K562 (cell line): ENCODE results near the gene WWOX. TPM values are rescaled to one million over a fixed set of nuclear protein-coding genes. Genes with fewer than 3 reads are reported as not detected.

Source experiments
- ATAC-seq: fragments of 200-7000 bp; cut with Tn5 transposase; 3 replicates; pipeline ENCODE4 v1.9.1; 2020; ENCODE audit warnings: moderate library complexity
- BruUV-seq: library from RNA; stranded (reverse); fragments of 400-500 nt; replicated peaks from 2 replicates; lab custom pipeline; 2021; lab: Mats Ljungman, UMichigan
- CTCF ChIA-PET: fragments of 300-600 bp; formaldehyde crosslinking; extraction: SDS; loops from one replicate; lab custom pipeline; 2021; ENCODE audit warnings: low intra/inter-chr PET ratio; lab: Yijun Ruan, JAX
- POLR2A ChIA-PET: fragments of 300-600, 350-650 bp; sonication (Branson Sonifier 250); formaldehyde crosslinking; extraction: SDS; loops from one replicate; lab custom pipeline; 2021; ENCODE audit warnings: antibody characterized with exemption, inconsistent platforms; lab: Yijun Ruan, JAX
- DNase-seq, 4 experiments: peaks; one replicate each; pipeline versions ENCODE4 v3.0.0 to v3.0.0-alpha.2; 2011 to 2018; ENCODE audit warnings: low spot score in 3 of 4, mixed read lengths in 3 of 4; ENCODE audit errors: extremely low read depth in 1 of 4
- FAIRE-seq: peaks from 2 replicates; lab custom pipeline; 2011; peaks lifted over from hg19 to GRCh38; lab: Jason Lieb, UNC
- H2AFZ ChIP-seq: 2 replicates; pipeline ENCODE4 v1.6.0; 2011; ENCODE audit warnings: low read depth, low read length, control low read depth, inconsistent platforms
- H3K27ac ChIP-seq: fragments of 200-600 bp; 3 replicates; pipeline ENCODE4 v1.8.0; 2011; ENCODE audit warnings: low read depth, mild to moderate bottlenecking, control low read depth, inconsistent platforms, low read length, moderate library complexity, mixed read lengths; ENCODE audit errors: extremely low read depth
- H3K27me3 ChIP-seq, 2 experiments: fragments of 300-600 bp in 1 of 2; 2 replicates in 1 of 2; 3 replicates in 1 of 2; pipeline versions ENCODE4 v1.6.0 to v1.8.0; 2011; ENCODE audit warnings: inconsistent platforms in 2 of 2, low read length in 2 of 2, mild to moderate bottlenecking in 1 of 2, mixed read lengths in 1 of 2, moderate library complexity in 1 of 2; ENCODE audit not compliant: control insufficient read depth in 2 of 2, insufficient read depth in 2 of 2
- H3K36me3 ChIP-seq: fragments of 300-600 bp; 3 replicates; pipeline ENCODE4 v1.8.0; 2011; ENCODE audit warnings: mild to moderate bottlenecking, low read length, inconsistent platforms; ENCODE audit not compliant: control insufficient read depth, insufficient read depth
- H3K4me1 ChIP-seq, 2 experiments: fragments of 200-600 bp in 1 of 2; replicated peaks in 1 of 2; 2 replicates in 1 of 2; 3 replicates in 1 of 2; pipeline versions ENCODE4 v1.5.1 to v1.8.0; 2011; ENCODE audit warnings: inconsistent platforms in 2 of 2, low read length in 2 of 2, mild to moderate bottlenecking in 1 of 2, mixed read lengths in 1 of 2, moderate library complexity in 1 of 2; ENCODE audit not compliant: control insufficient read depth in 2 of 2, insufficient read depth in 2 of 2
- H3K4me2 ChIP-seq: 2 replicates; pipeline ENCODE4 v1.6.1; 2011; ENCODE audit warnings: low read length, control low read depth, inconsistent platforms, mixed read lengths; ENCODE audit not compliant: insufficient read depth
- H3K4me3 ChIP-seq: fragments of 200-600 bp; sonication (generic), shearing (Covaris generic); 2 replicates; pipeline ENCODE4 v1.5.1; 2016; ENCODE audit warnings: control low read depth, inconsistent platforms
- H3K79me2 ChIP-seq: fragments of 200-600 bp; 3 replicates; pipeline ENCODE4 v1.8.0; 2011; ENCODE audit warnings: low read length, inconsistent platforms; ENCODE audit not compliant: control insufficient read depth, insufficient read depth
- H3K9ac ChIP-seq, 2 experiments: 2 replicates each; pipeline versions ENCODE4 v1.6.0 to v1.6.1; 2011; ENCODE audit warnings: low read depth in 2 of 2, low read length in 2 of 2, control low read depth in 1 of 2, inconsistent platforms in 1 of 2, mild to moderate bottlenecking in 1 of 2, mixed read lengths in 1 of 2; ENCODE audit not compliant: insufficient read depth in 1 of 2
- H3K9me1 ChIP-seq: one replicate; pipeline ENCODE4 v1.6.0; 2011; ENCODE audit warnings: inconsistent platforms, mild to moderate bottlenecking, low read length, moderate library complexity; ENCODE audit not compliant: control insufficient read depth, insufficient read depth
- H3K9me3 ChIP-seq: replicated peaks from 2 replicates; pipeline ENCODE4 v1.5.1; 2011; ENCODE audit warnings: low read depth, low read length, inconsistent platforms; ENCODE audit not compliant: control insufficient read depth, insufficient read depth
- H4K20me1 ChIP-seq: replicated peaks from 2 replicates; pipeline ENCODE4 v1.6.1; 2011; ENCODE audit warnings: low read length, inconsistent platforms, mixed read lengths; ENCODE audit not compliant: control insufficient read depth, insufficient read depth
- FOXM1 ChIP-seq, 2 experiments: fragments of 450-650 bp in 1 of 2; sonication (generic) in 1 of 2; formaldehyde crosslinking in 1 of 2; IDR thresholded peaks; 2 replicates each; pipeline versions ENCODE4 v1.6.1 to v1.9.0; 2017 to 2022; ENCODE audit warnings: low read depth in 2 of 2, mild to moderate bottlenecking in 2 of 2, missing genetic modification reagents in 1 of 2, moderate library complexity in 1 of 2
- JUN ChIP-seq, 2 experiments: sonication (generic) in 1 of 2; formaldehyde crosslinking in 1 of 2; IDR thresholded peaks; 2 replicates each; pipeline versions ENCODE4 v1.6.1 to v1.8.0; 2012 to 2022; ENCODE audit warnings: borderline replicate concordance in 2 of 2, mild to moderate bottlenecking in 2 of 2, improper control_type of control experiment in 1 of 2, low read depth in 1 of 2, low read length in 1 of 2, missing genetic modification reagents in 1 of 2
- KLF13 ChIP-seq: fragments of 450-650 bp; IDR thresholded peaks from 2 replicates; pipeline ENCODE4 v1.6.1; 2016; ENCODE audit warnings: missing genetic modification characterization, low read depth, mild to moderate bottlenecking, missing compliant biosample characterization, moderate library complexity, borderline replicate concordance
- RBBP5 ChIP-seq: fragments of 200-600 bp; sonication (generic); IDR thresholded peaks from 2 replicates; pipeline ENCODE4 v1.6.1; 2012; ENCODE audit warnings: borderline replicate concordance, mild to moderate bottlenecking, low read length, control low read depth, inconsistent platforms; ENCODE audit not compliant: insufficient read depth, poor library complexity, severe bottlenecking
- SMARCE1 ChIP-seq: fragments of 450-650 bp; IDR thresholded peaks from 2 replicates; pipeline ENCODE4 v1.7.1; 2016; ENCODE audit warnings: mild to moderate bottlenecking
- WGBS: fragments of 100-300 bp; shearing (Covaris generic); methylation state at CpG from one replicate; pipeline ENCODE4 v1.1.6; 2016; ENCODE audit warnings: low coverage, mixed read lengths; ENCODE audit not compliant: insufficient coverage; ENCODE audit errors: missing lambda C conversion rate; 5-methylcytosine and 5-hydroxymethylcytosine counted together
- in situ Hi-C: fragments of 300-500 bp; cut with MboI; formaldehyde crosslinking; loops from 4 replicates; pipeline ENCODE4 v1.15.0; 2018; ENCODE audit warnings: inconsistent platforms, mixed read lengths
- intact Hi-C: fragments of 100-400 bp; cut with micrococcal nuclease; formaldehyde crosslinking; loops from 2 replicates; pipeline ENCODE4 v1.14.2; 2022
- polyA plus RNA-seq, 8 experiments: library from polyadenylated mRNA; depleted of rRNA in 4 of 8; stranded (reverse) in 5 of 8; unstranded in 3 of 8; fragments of >200 nt; fragmentation: Nextera tagmentation in 2 of 8; fragmentation: Illumina TruSeq in 1 of 8; extraction: Ambion mirVana in 2 of 8; extraction: Trizol in 1 of 8; gene quantifications; 2 replicates each; pipeline versions ENCODE4 v1.2.1 to v1.2.3, GENCODE V29; 2011 to 2014; ENCODE audit warnings: inconsistent platforms in 1 of 8, missing spikeins in 1 of 8
- total RNA-seq, 7 experiments: library from RNA; depleted of rRNA in 6 of 7; stranded (reverse); fragments of >200 nt in 6 of 7; fragmentation: Illumina TruSeq in 2 of 7; extraction: Trizol in 2 of 7; gene quantifications; 2 replicates each; pipeline versions ENCODE4 v1.2.1 to v1.2.3, GENCODE V29; 2011 to 2021; ENCODE audit warnings: low replicate concordance in 1 of 7
- TF ChIP-seq, protein P1 (sequence below): sonication (generic); formaldehyde crosslinking; IDR thresholded peaks from 2 replicates; pipeline ENCODE4 v1.9.0; 2022; ENCODE audit warnings: mild to moderate bottlenecking, missing genetic modification reagents
- TF ChIP-seq, protein P2 (sequence below): IDR thresholded peaks from 2 replicates; pipeline ENCODE4 v1.6.1; 2016; ENCODE audit warnings: missing genetic modification characterization, missing compliant biosample characterization

The WWOX gene
- total and polyA plus RNA-seq, 9 of the 15 experiments (the other 6 are each of a cell fraction or from before 2014, with no cell fraction given) = 1.6 to 22.7 (median 8.1) TPM

DNA sequence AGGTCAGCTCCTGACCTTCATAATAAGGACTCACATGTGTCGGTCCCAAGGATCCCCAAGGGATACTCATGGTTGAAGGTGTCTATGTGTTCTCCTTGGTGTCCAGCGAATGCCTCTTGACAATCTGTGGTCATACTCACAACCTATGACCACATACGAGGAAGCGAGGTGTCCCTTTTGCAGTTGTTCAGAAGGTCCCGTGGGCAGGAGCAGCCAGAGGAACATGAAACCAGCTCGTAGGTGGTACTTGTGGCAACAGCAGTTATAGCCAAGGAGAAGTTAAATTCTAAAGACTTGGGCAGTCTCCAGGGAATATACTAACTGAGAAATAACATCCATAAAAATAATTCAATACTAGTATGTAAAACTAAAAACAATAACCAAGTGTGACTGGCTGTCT is 685.3 kb downstream of the WWOX start (continued):
- no peak for TF ChIP-seq FOXM1 (IDR thresholded peaks at IDR 0.05; ENCODE audit: low read depth)
- no peak for TF ChIP-seq FOXM1 (CRISPR knock-in tag; IDR thresholded peaks at IDR 0.05; ENCODE audit: low read depth)
- no peak for TF ChIP-seq JUN (IDR thresholded peaks at IDR 0.05; ENCODE audit: borderline replicate concordance, low read depth, low read length)
- TF ChIP-seq JUN (CRISPR knock-in tag; IDR thresholded peaks at IDR 0.05; ENCODE audit: borderline replicate concordance) = no peak
- no peak for TF ChIP-seq KLF13
- TF ChIP-seq, all 486 proteins: peak for 0

DNA sequence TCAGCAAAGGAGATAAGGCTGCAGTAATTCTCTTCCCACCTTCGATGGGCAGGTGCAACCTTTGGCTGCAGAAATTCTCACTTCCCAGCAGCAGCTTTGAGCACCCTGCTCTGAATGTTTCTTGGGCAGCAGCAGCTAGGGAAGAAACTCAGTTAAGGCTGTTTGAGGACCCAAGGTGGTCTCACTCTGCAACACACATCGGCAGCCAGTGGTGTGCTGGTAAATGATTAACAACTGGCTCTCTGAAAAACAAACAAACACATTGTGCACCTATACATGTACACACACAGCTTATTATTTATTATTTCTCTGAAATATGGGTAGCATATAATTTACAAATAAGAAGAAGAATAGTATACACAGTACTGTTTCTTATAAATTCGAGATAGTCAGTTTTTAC is 685.8 kb downstream of the WWOX start:
- Histone ChIP-seq H3K9me3 (no peaks in the 10 kb centered on the region), H3K4me3 (no peak overlapping the region), H3K4me1 (no peaks in the 10 kb centered on the region), H2AFZ (no peak overlapping the region), H3K36me3 (no peaks in the 10 kb centered on the region), H3K27ac (no peak overlapping the region), H3K9ac (no peak overlapping the region), H3K79me2 (no peaks in the 10 kb centered on the region), H3K27me3 (peaks cover 0 to 8% of the 10 kb centered on the region in 2 experiments; a peak in 2 of 5 replicates), H4K20me1 (no peaks in the 10 kb centered on the region), H3K4me2 (no peak overlapping the region), H3K9me1 (no peaks in the 10 kb centered on the region)
- intact Hi-C loops (no loop called here), in situ Hi-C loops (no loop called here)
- BruUV-seq = no TSS peak
- FAIRE-seq = no peak
- ChIA-PET CTCF (no interaction called here), POLR2A (no interaction called here)
- TF ChIP-seq SMARCE1 (no peak), RBBP5 (no peak)
- TF ChIP-seq, protein P1, sequence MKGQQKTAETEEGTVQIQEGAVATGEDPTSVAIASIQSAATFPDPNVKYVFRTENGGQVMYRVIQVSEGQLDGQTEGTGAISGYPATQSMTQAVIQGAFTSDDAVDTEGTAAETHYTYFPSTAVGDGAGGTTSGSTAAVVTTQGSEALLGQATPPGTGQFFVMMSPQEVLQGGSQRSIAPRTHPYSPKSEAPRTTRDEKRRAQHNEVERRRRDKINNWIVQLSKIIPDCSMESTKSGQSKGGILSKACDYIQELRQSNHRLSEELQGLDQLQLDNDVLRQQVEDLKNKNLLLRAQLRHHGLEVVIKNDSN (CRISPR knock-in tag) = no peak
- TF ChIP-seq, protein P2, sequence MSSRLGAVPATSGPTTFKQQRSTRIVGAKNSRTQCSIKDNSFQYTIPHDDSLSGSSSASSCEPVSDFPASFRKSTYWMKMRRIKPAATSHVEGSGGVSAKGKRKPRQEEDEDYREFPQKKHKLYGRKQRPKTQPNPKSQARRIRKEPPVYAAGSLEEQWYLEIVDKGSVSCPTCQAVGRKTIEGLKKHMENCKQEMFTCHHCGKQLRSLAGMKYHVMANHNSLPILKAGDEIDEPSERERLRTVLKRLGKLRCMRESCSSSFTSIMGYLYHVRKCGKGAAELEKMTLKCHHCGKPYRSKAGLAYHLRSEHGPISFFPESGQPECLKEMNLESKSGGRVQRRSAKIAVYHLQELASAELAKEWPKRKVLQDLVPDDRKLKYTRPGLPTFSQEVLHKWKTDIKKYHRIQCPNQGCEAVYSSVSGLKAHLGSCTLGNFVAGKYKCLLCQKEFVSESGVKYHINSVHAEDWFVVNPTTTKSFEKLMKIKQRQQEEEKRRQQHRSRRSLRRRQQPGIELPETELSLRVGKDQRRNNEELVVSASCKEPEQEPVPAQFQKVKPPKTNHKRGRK (tag) = no peak
- 1% methylated on average over 3 of the region's 3 CpGs for WGBS
- DNase-seq = no peak
- ATAC-seq = no peak
